Measurements from ENCODE around the gene TMEM132D.

TMEM132D gene

GRCh38 chr12:129534966-129535750 lies 368.7 kb downstream of the TMEM132D start:
- DNase-seq (ENCODE audit: low read depth), result no peak

- no peak for DNase-seq (ENCODE audit: low read depth)
Observed at GRCh38 chr12:129532707-129533499, 370.9 kb downstream of the TMEM132D start.

- DNase-seq (ENCODE audit: low read depth), result no peak
Observed at GRCh38 chr12:129532082-129532481, 371.7 kb downstream of the TMEM132D start.

GRCh38 chr12:129530984-129531383 lies 372.8 kb downstream of the TMEM132D start:
- no peak for DNase-seq (ENCODE audit: low read depth)

GRCh38 chr12:129530517-129530916 lies 373.3 kb downstream of the TMEM132D start:
- DNase-seq (ENCODE audit: low read depth), result no peak

- DNase-seq (ENCODE audit: low read depth), result no peak
Observed at GRCh38 chr12:129527506-129527905, 376.3 kb downstream of the TMEM132D start.

- DNase-seq (ENCODE audit: low read depth), result no peak
Observed at GRCh38 chr12:129523621-129524020, 380.2 kb downstream of the TMEM132D start.

- no peak for DNase-seq (ENCODE audit: low read depth)
Observed at GRCh38 chr12:129520739-129521138, 383.1 kb downstream of the TMEM132D start.

- DNase-seq (ENCODE audit: low read depth), result no peak
Observed at GRCh38 chr12:129503802-129504201, 400.0 kb downstream of the TMEM132D start.

- no peak for DNase-seq (ENCODE audit: low read depth)
Observed at GRCh38 chr12:129496226-129496625, 407.6 kb downstream of the TMEM132D start.

- DNase-seq (ENCODE audit: low read depth), result no peak
Observed at GRCh38 chr12:129494766-129495165, 409.1 kb downstream of the TMEM132D start.

GRCh38 chr12:129494260-129494659 lies 409.6 kb downstream of the TMEM132D start:
- DNase-seq (ENCODE audit: low read depth), result no peak

GRCh38 chr12:129489100-129489676 lies 414.6 kb downstream of the TMEM132D start:
- no peak for DNase-seq (ENCODE audit: low read depth)

- DNase-seq (ENCODE audit: low read depth), result no peak
Observed at GRCh38 chr12:129486931-129487330, 416.9 kb downstream of the TMEM132D start.

- DNase-seq (ENCODE audit: low read depth), result no peak
Observed at GRCh38 chr12:129483111-129483893, 420.5 kb downstream of the TMEM132D start.

GRCh38 chr12:129481921-129482320 lies 421.9 kb downstream of the TMEM132D start:
- DNase-seq (ENCODE audit: low read depth), result no peak

- no peak for DNase-seq (ENCODE audit: low read depth)
Observed at GRCh38 chr12:129470196-129470595, 433.6 kb downstream of the TMEM132D start.

GRCh38 chr12:129467726-129468125 lies 436.1 kb downstream of the TMEM132D start:
- DNase-seq (ENCODE audit: low read depth), result no peak

- DNase-seq (ENCODE audit: low read depth), result no peak
Observed at GRCh38 chr12:129467289-129467688, 436.5 kb downstream of the TMEM132D start.

- no peak for DNase-seq (ENCODE audit: low read depth)
Observed at GRCh38 chr12:129466499-129466898, 437.3 kb downstream of the TMEM132D start.

- DNase-seq (ENCODE audit: low read depth), result no peak
Observed at GRCh38 chr12:129459886-129460285, 443.9 kb downstream of the TMEM132D start.

- DNase-seq (ENCODE audit: low read depth), result no peak
Observed at GRCh38 chr12:129446696-129447095, 457.1 kb downstream of the TMEM132D start.

Measured in activated T-cell treated with anti-CD3 and anti-CD28 coated beads for 48 hours (primary cell).